ENCODE data around the gene AGBL4. TPM values are rescaled to one million over a fixed set of nuclear protein-coding genes. Genes with fewer than 3 reads are reported as not detected.
"Not testable (repeated sequence)": the region's sequence is repeated elsewhere in the genome, so short reads cannot be mapped to it uniquely, and the experiment has no call there.

The AGBL4 gene
- polyA plus RNA-seq, 3 donors = 1.00 to 1.2 (median 1.0) TPM

DNA sequence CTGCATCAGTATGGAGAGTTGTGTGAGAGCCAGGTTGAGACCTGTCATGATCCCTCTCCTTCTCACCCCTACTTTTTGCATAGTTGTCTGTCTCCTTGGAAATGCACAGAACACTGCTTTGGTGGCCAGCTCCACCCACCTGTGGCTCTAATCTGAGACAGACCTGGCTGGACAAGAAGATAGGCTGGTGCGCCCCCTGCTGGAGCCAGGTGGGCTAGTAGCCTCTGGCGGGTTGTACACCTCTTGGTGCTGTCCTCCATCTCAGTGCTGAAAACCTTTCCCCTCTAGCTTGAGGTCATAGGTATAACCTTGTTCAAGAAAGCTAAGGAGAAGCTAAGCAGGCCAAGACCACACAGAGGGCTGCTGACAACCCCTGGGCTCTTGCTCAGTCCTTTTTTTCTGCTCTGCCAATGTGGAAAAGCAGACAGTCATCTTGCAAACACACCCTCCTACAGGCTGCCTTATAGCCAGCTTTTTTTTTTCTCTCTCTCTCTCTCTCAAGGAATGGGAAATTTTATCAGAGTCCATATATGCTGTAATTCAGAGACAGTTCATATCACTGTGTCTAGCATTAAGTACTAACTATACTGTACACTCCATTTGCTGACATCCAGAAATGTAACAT, 1492.9 kb downstream of the AGBL4 start:
- DNase-seq (ENCODE audit: extremely low read depth in 1 of 11, low read depth in 9 of 11, low spot score in 4 of 11) = peak; percentile 11 to 80 (median 66)

DNA sequence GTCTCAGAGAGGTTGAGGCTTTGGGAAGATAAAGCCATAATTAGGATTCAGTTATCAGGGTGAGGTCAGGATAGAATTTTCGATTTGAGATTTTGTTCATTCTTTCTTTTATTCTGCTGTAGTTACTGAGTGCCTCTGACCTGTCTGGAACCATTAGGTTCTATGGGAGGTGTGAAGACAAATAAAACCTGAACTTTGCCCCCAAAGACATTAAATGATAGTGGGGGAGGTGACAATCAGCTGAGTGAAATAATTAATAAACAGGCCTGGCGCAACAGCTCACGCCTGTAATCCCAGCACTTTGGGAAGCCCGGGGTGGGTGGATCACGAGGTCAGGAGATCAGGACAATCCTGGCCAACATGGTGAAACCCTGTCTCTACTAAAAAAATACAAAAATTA, 1496.7 kb downstream of the AGBL4 start:
- DNase-seq (ENCODE audit: extremely low read depth in 1 of 11, low read depth in 9 of 11, low spot score in 4 of 11) = no peak

DNA sequence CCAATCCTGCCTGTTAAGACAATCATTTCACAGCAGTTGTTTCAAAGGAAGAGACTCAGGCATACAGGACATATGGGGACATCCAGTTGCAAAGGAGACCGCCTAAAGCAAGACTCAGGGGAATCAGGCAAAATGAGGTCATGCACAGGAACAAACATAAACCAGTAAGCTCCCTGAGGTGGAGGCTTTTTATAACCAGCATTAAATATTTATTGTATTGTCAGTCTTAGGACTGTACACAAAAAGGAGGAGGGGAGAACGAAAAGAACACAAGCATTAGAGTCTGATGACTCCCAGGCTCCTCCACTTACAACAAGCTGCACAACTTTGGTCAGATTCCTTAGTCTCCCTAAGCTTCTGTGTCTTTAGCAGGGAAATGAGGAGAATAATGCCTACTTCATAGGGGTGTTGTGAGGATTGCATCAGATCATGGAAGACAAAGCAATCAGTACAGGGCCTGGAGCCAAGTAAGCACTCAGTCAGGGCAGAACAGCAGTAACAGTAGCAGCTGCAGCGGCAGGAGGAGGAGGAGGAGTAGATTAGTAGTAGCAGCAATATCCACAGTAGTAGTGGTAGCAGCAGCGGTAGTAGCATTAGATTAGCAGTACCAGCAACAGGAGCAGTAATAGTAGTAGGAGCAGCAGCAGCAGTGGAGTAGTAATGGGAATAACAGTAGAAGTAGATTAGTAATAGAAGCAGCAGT, 1497.6 kb downstream of the AGBL4 start:
- no peak for DNase-seq (ENCODE audit: extremely low read depth in 1 of 11, low read depth in 9 of 11, low spot score in 4 of 11)

DNA sequence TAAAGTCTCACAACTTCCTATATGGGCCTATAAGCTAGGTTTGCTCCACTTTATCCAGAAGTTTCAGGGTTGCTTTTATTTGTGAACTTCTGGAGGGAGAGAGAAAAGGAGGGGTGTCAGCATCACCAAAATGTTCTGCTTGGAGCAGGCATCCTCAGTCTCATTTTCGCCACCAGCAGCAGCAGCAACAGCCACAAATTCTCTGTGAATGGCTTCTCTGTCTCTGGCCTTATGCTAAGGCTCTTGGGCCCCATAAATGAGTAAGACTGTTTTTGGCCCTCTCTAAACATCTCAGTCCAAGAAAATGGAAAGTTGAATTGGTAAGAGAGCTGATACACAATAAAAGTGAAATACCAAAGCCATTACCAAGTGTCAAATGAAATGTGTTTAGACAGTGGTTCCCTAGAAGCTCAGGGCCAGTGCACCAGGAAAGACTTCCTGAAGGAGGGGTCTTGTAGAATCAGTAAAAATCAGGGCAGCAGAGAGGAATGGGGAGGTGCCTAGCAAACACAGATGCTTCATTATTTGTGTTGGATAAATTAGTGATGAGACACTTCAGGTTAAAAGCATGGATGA, 1498.8 kb downstream of the AGBL4 start:
- no peak for DNase-seq (ENCODE audit: extremely low read depth in 1 of 11, low read depth in 9 of 11, low spot score in 4 of 11)

DNA sequence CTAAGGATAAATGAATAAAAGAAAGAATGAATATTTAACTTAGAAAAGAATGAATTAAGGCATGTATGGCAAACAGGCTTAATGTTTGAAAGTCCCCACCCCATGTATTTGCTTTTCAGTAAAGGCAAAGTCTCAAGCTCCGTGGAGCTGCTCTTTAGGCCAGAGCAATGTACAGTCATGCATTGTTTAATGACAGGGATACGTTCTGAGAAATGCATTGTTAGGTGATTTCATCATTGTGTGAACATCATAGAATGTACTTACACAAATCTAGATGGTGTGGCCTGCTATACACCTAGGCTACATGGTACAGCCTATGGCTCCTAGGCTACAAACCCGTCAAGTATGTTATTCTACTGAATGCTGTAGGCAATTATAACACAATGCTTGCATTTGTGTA, 1500.2 kb downstream of the AGBL4 start:
- no peak for DNase-seq (ENCODE audit: extremely low read depth in 1 of 11, low read depth in 9 of 11, low spot score in 4 of 11)

DNA sequence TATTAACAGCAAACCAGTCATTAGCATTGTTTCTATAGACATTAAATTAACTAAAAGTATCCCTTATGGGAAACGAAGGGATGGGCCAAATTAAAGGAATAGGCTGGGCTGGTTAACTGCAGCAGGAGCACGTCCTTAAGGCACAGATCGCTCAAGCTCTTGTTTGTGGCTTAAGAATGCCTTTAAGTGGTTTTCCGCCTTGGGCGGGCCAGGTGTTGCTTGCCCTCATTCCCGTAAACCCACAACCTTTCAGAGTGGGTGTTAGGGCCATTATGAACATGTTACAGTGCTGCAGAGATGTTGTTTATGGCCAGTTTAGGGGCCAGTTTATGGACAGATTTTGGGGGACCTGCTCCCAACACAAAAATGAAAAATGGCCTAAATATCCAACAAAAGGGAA, 1503.9 kb downstream of the AGBL4 start:
- DNase-seq (ENCODE audit: extremely low read depth in 1 of 11, low read depth in 9 of 11, low spot score in 4 of 11) = not testable (repeated sequence)

DNA sequence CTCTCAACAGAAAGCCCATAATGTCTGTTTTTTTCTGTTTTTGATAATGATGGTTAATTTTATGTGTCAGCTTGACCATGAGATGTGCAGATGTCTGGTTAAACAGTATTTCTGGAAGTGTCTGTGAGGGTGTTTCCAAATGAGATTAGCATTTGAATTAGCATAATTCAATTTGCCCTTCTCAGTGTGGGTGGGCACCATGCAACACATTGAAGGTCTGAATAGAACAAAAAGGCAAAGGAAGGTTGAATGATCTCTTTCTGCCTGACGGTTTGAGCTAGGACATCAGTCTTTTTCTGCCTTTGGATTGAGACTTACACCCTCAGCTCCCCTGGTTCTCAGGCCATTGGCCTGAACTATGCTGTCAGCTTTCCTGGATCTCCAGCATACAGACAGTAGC, 1516.9 kb downstream of the AGBL4 start:
- no peak for DNase-seq (ENCODE audit: extremely low read depth in 1 of 11, low read depth in 9 of 11, low spot score in 4 of 11)

DNA sequence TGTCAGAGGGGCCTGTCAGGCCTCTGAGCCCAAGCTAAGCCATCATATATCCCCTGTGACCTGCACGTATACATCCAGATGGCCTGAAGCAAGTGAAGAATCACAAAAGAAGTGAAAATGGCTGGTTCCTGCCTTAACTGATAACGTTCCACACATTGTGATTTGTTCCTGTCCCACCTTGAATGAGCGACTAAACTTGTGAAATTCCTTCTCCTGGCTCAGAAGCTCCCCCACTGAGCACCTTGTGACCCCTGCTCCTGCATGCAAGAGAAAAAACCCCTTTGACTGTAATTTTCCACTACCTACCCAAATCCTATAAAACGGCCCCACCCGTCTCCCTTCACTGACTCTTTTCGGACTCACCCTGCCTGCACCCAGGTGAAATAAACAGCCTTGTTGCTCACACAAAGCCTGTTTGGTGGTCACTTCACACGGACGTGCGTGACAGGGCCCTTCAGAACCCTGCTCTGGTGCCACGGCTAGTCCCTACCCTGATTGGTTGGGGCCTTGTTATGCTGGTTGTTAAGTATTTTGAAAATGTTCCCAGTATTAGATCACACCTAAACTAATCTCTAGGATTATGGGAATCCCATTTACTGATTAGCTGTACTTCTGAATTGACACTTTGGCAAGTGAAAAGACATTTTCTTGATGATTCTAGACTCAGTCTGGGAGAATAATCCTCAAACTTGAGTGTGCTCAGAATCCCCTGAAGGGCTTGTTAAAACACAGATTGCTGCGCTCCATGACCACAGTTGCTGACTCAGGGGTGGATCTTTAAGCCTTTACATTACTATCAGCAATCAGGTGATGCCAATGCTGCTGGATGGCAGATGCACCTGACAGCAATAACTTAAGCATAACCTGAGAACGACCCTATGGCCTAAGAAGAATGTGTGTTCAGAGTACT, 1523.0 kb downstream of the AGBL4 start:
- no peak for DNase-seq (ENCODE audit: extremely low read depth in 1 of 11, low read depth in 9 of 11, low spot score in 4 of 11)

DNA sequence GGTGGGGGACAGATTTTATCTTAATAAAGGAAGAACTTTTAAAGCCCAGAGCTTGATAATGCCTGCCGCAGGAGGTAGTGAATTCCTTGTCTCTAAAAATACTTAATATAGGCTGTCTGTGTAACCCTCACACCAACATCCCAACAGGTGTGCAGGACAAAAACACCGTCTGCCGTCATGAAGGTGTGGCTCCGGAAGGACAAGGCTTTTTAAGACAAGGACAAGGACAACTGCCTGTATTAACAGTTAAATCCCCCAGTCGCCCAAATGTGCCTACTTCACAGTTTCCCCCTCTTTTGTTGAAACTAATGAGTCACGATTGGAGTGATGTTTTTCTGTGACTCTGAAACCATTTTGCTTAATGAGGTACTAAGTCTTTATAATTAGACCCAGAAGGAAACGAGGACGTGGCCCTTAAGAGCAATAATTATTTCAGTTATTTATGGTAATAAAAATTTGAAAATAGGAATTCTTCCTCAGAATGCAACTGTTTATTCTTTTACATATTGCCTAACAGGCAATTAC, 1524.5 kb downstream of the AGBL4 start:
- no peak for DNase-seq (ENCODE audit: extremely low read depth in 1 of 11, low read depth in 9 of 11, low spot score in 4 of 11)

DNA sequence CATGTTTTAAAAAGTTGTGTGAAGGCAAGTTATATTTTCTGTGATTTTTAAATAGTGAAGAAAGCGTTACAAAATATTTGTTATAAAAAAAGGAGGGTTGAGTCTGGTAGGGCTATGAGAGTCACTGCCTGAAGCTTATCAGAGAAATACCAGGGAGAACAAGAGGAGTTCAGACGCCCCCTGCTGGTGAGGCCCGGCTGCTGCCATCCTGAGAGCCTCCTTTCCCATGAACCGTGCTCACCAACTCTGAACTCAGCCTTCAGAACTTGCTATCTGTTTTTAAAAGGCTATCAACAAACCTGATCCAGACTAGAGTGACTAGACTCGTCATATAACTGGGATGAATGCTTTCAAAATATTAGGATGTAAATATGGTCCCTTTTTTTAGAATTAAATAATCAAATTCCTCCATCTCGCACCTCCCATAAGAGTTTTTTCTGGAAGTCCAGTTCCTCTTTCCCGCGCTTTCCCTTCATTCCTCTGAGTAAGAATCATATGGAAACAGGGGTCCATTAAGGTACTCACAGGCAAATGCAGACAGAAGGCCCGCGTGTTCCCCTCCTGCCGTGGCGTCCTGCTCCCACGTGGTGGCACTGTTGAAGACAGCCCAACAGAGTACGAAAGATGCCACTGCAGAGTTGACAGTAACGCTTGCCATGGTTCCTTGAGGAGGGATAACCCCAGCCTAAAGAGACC, 1525.5 kb downstream of the AGBL4 start:
- peak in 10 of 11 donors; percentile 46 to 77 (median 58) for DNase-seq (ENCODE audit: extremely low read depth in 1 of 11, low read depth in 9 of 11, low spot score in 4 of 11)

DNA sequence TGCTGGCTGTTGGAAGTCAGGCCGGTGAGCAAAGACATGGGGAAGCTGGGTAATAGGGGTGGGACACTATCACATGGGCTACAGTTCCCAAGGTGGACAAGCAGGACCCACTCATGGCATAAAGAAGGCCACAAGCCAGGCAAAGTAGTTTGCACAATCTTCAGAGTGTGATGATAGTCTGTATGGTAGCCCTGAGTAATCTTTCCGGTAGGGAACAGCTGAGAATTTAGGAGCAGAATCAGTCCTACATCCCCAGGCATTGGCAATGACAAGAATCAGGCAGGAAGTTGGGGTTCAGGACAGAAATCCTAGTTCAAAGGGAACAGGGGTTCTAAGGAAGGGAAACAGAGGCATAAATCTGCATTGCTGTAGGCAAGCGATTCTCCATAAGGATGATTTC, 1527.8 kb downstream of the AGBL4 start:
- no peak for DNase-seq (ENCODE audit: extremely low read depth in 1 of 11, low read depth in 9 of 11, low spot score in 4 of 11)

DNA sequence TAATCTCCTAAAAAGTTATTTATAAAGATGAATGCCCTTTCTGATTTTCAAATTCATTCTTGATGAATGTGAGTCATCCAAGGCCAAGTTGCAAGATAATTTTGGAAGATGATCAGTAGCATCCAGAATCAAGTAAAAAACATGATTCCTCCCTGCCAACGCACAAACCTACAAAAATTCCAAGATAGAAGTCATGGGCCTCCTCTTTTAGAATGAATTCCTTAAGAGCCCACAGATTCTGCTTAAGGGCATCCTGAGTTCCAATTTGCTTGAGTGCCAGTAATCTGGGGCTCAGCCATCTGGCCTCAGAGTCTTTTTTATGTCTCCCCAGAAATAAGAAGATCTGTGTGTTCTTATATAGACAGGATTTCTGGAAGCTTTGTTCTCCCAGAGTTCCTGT, 1528.6 kb downstream of the AGBL4 start:
- DNase-seq (ENCODE audit: extremely low read depth in 1 of 11, low read depth in 9 of 11, low spot score in 4 of 11) = no peak

DNA sequence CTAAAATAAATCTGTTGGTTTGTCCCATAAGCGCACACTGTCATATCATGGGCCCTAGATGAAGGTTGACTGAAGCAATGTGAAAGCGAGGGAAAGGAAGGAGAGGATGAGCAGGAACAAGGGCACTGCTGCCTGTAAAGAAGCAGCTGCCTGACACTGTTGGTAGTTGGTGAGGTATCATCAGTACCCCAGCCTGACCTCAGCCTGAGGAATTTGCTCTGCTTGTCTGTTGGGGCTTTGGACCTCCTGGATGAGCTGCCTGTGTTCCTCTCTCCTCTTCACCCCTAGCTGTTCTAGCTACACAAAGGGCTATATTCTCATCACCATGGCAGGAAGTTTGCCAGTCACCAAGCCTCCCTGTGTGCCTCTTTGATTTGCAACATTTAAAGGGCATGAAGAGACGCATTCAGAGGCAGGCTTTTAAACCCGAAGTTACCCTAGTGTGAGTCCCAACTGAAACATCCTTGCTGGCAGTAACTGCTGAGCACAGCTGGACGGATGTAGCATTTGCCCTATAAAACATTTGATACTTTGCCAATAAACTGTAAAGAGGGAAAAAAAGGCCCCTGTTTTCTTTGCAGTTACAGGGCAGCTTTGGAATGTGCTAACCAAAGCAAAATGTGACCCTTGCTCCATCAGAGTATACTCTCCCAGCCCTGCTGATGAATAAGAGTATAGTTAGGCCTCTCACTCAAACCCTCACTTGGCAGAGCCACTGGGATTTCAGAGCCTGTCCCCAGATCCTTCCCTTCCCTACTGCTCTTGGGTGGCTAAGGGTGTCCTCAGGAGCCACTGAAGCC, 1529.6 kb downstream of the AGBL4 start:
- DNase-seq (ENCODE audit: extremely low read depth in 1 of 11, low read depth in 9 of 11, low spot score in 4 of 11) = peak in 4 of 11 donors; percentile 49 to 80 (median 60)

DNA sequence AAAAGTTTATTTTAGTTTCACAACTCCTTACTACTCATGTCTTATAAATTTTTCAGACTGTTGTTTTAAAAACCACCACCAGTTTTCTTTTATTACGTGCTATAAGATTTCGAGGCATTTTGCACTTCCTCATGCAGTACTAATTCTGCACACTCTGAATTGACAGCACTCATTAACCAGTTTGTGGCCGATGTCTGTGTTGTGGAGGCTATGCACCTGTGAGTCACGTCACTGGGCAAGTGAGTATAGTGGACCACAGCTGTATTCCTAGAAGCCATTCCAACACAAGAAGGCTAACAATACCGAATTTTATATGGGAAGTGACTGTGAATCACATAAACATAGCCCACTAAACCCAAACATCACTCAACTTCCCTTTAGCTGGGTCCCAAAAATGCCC, 1530.7 kb downstream of the AGBL4 start:
- DNase-seq (ENCODE audit: extremely low read depth in 1 of 11, low read depth in 9 of 11, low spot score in 4 of 11) = no peak

DNA sequence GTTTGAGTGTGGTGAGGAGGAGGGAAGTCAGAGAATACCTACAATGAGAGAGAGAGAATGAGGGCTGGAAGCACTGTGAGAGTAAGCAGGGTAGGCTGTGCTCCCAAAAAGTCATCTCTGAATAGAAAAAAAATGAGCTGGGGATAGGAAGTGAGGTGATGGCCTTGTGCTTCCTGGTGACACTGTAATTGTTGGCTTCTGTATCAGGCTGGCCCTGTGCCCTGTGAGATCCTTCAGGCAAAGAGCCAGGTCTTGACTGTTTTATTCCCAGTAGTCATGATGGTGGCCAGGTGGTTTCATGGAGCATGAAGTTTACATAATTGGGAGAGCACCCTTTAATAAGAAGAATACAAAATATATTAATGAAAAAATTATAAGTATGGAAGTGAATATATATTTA, 1531.4 kb downstream of the AGBL4 start:
- DNase-seq (ENCODE audit: extremely low read depth in 1 of 11, low read depth in 9 of 11, low spot score in 4 of 11) = no peak

DNA sequence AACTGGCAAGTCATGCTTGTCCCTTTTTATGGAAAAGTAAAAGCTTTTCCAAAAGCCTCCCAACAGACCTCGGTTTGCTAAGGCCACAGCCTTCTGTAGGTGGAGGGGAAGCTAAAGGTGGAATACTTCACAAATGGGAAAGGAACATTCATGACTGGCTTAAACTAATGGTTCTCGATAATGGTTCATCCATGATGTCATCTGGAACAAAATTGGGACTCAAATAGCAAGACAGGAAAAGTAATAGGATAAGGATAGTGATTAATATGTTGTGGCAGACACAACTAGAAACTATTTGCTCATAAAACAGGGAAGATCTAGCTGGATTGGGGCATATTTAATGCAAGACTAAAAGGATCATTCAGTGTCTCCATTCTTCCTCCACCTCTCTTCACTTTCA, 1535.0 kb downstream of the AGBL4 start:
- DNase-seq (ENCODE audit: extremely low read depth in 1 of 11, low read depth in 9 of 11, low spot score in 4 of 11) = no peak
